ENCODE measurements around the gene ADGB. TPM values are rescaled to one million over a fixed set of nuclear protein-coding genes. Genes with fewer than 3 reads are reported as not detected.

The ADGB gene
- total RNA-seq, 4 donors from 2014 or later = not detected

DNA sequence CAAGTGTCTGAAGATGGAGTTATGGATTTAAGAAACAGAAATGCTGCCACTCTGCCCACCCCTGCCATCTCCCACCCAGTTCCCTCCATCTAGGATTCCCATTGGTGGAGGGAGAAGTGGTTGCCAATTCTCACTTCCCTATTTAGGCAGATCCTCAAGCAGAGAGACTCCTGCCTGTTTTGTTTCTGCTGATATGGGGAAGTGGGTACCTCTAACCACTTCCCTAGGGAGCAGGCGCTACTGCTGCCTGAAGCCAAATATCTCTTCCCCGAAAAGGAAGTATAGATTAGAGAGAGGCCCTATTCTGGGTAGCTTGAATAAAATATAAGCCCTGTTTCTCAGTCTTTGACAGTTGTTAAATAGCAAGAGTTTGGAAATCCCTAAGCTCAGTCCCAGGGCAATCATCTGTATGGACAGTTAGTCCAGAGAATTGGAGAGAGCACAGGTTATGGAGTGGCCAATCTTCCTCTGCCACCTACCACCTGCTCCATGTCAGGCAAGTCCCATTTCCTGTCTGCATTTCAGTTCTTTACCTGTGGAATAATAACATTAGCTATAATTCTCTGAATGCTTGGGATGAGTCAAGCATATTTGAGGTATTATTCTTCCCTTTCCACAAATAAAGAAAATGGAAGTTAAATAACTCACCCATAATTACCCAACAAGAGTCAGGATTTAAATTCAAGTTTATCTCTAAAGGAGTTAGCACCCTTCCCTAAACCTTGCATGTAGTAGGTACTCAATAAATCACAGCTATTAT lies 2.6 kb upstream of the ADGB start:
- no peak overlapping the region for H3K27ac ChIP-seq (replicated peaks in 1 of 4)
- no peak for TF ChIP-seq POLR2A (IDR thresholded peaks at IDR 0.05; ENCODE audit: low read depth)
- no peak for TF ChIP-seq EP300 (IDR thresholded peaks at IDR 0.05)
- no peak for TF ChIP-seq POLR2AphosphoS5 (IDR thresholded peaks at IDR 0.05)
- TF ChIP-seq, protein P1, sequence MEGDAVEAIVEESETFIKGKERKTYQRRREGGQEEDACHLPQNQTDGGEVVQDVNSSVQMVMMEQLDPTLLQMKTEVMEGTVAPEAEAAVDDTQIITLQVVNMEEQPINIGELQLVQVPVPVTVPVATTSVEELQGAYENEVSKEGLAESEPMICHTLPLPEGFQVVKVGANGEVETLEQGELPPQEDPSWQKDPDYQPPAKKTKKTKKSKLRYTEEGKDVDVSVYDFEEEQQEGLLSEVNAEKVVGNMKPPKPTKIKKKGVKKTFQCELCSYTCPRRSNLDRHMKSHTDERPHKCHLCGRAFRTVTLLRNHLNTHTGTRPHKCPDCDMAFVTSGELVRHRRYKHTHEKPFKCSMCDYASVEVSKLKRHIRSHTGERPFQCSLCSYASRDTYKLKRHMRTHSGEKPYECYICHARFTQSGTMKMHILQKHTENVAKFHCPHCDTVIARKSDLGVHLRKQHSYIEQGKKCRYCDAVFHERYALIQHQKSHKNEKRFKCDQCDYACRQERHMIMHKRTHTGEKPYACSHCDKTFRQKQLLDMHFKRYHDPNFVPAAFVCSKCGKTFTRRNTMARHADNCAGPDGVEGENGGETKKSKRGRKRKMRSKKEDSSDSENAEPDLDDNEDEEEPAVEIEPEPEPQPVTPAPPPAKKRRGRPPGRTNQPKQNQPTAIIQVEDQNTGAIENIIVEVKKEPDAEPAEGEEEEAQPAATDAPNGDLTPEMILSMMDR (IDR thresholded peaks at IDR 0.05) = no peak
- WGBS = 63% methylated on average over 2 of the region's 2 CpGs

GRCh38 chr6:146601352-146601751 lies 2.6 kb downstream of the ADGB start:
- Histone ChIP-seq H3K9me3 (no peaks in the 10 kb centered on the region), H3K4me3 (no peak overlapping the region), H3K4me1 (peaks cover 5 to 14% (median 8%) of the 10 kb centered on the region in 4 donors), H3K27ac (replicated peaks in 1 of 4) (no peak overlapping the region), H3K36me3 (no peaks in the 10 kb centered on the region), H3K27me3 (no peaks in the 10 kb centered on the region)
- no peak for DNase-seq (ENCODE audit: extremely low spot score)
- 62% methylated on average over 4 of the region's 4 CpGs for WGBS
- no peak for TF ChIP-seq EP300 (IDR thresholded peaks at IDR 0.05)
- TF ChIP-seq, protein P1 (IDR thresholded peaks at IDR 0.05) = no peak
- no peak for TF ChIP-seq POLR2A (IDR thresholded peaks at IDR 0.05; ENCODE audit: low read depth)
- no peak for TF ChIP-seq POLR2AphosphoS5 (IDR thresholded peaks at IDR 0.05)
- intact Hi-C loops (cut with DNase I) = no loop called here

More for the DNA sequence above, 2.6 kb upstream of the ADGB start:
- Histone ChIP-seq H3K4me3 (no peak overlapping the region), H3K27me3 (no peaks in the 10 kb centered on the region), H3K4me1 (peaks cover 5 to 14% (median 8%) of the 10 kb centered on the region in 4 donors), H3K9me3 (no peaks in the 10 kb centered on the region), H3K36me3 (no peaks in the 10 kb centered on the region)
- intact Hi-C loops (cut with DNase I) = no loop called here
- DNase-seq (ENCODE audit: extremely low spot score) = no peak

DNA sequence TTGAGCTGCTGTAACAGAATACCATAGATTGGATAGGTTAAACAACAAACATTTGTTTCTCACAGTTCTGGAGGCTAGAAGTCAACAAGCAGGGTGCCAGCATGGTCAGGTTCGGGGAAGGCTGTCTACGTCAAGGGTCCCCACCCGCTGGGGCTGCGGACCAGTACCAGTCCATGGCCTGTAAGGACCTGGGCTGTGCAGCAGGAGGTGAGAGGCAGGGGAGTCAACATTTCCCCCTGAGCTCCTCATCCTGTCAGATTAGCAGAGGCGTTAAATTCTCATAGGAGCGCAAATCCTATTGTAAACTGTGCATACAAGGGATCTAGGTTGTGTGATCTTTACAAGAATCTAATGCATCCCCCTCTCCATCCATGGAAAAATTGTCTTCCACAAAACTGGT lies 3.8 kb downstream of the ADGB start:
- no peak overlapping the region for H3K4me3 ChIP-seq
- TF ChIP-seq POLR2AphosphoS5 (IDR thresholded peaks at IDR 0.05) (no peak), POLR2A (IDR thresholded peaks at IDR 0.05; ENCODE audit: low read depth) (no peak), EP300 (IDR thresholded peaks at IDR 0.05) (no peak)
- TF ChIP-seq, protein P1 (IDR thresholded peaks at IDR 0.05) = no peak
- H3K27ac ChIP-seq (replicated peaks in 1 of 4) = no peak overlapping the region
- intact Hi-C loops (cut with DNase I) = no loop called here
- H3K27me3 ChIP-seq = no peaks in the 10 kb centered on the region
- H3K4me1 ChIP-seq = peaks cover 5 to 14% (median 8%) of the 10 kb centered on the region in 4 donors
- DNase-seq (ENCODE audit: extremely low spot score) = no peak
- no peaks in the 10 kb centered on the region for H3K36me3 ChIP-seq
- H3K9me3 ChIP-seq = peaks cover 0 to 6% (median 0%) of the 10 kb centered on the region in 4 donors
- WGBS = 62% methylated on average over 3 of the region's 6 CpGs

- Histone ChIP-seq H3K27me3 (no peaks in the 10 kb centered on the region), H3K27ac (replicated peaks in 1 of 4) (no peak overlapping the region), H3K36me3 (no peaks in the 10 kb centered on the region), H3K4me1 (no peaks in the 10 kb centered on the region), H3K9me3 (no peaks in the 10 kb centered on the region), H3K4me3 (no peak overlapping the region)
- intact Hi-C loops (cut with DNase I) = no loop called here
- no peak for TF ChIP-seq POLR2AphosphoS5 (IDR thresholded peaks at IDR 0.05)
- TF ChIP-seq POLR2A (IDR thresholded peaks at IDR 0.05; ENCODE audit: low read depth) = no peak
- no peak for TF ChIP-seq EP300 (IDR thresholded peaks at IDR 0.05)
- TF ChIP-seq, protein P1 (IDR thresholded peaks at IDR 0.05) = no peak
- 88% methylated on average over 3 of the region's 3 CpGs for WGBS
- DNase-seq (ENCODE audit: extremely low spot score) = no peak
Measured at GRCh38 chr6:146613947-146614346, 15.2 kb downstream of the ADGB start.
